Transverse colon (tissue), 4 donors: Measurements from ENCODE around the gene EVI5L.

Source experiments
- EP300 ChIP-seq: sonication (generic); formaldehyde crosslinking; IDR thresholded peaks from one replicate; pipeline ENCODE4 v1.6.1; 2017; ENCODE audit warnings: antibody characterized with exemption, low read depth
- POLR2AphosphoS5 ChIP-seq, 3 donors: sonication (generic); formaldehyde crosslinking; IDR thresholded peaks; one replicate each; pipeline ENCODE4 v1.6.1; 2016; ENCODE audit warnings: antibody characterized with exemption in 3 of 3
- TF ChIP-seq, protein P1 (sequence below), 5 experiments: fragments of 200-600 bp in 3 of 5; fragments of 450-650 bp in 2 of 5; sonication (generic) in 3 of 5; IDR thresholded peaks; 1 replicate in 2 of 5; 2 replicates in 3 of 5; pipeline ENCODE4 v1.5.1; 2016 to 2017; ENCODE audit warnings: antibody characterized with exemption in 5 of 5, inconsistent platforms in 3 of 5, mild to moderate bottlenecking in 2 of 5, moderate library complexity in 1 of 5

DNA sequence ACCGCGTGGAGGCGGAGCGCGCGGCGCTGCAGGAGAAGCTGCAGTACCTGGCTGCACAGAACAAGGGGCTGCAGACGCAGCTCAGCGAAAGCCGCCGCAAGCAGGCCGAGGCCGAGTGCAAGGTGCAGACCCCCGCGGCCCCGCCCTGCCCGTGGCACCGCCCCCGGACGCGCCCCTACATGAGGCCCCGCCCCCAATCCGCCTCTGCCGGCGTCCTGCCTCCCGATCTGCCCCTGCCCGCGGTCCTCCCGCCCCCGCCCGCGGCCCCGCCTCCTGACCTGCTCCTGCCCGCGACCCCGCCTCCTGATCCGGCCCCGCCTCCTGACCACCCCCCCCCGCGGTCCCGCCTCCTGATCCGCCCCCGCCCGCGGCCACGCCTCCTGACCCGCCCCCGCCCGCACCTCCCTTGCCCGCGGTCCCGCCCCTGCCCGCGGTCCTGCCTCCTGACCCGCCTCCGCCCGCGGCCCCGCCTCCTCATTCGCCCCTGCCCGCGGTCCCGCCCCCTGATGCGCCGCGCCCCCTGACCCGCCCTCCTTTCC lies 32.5 kb downstream of the EVI5L start:
- TF ChIP-seq, protein P1, sequence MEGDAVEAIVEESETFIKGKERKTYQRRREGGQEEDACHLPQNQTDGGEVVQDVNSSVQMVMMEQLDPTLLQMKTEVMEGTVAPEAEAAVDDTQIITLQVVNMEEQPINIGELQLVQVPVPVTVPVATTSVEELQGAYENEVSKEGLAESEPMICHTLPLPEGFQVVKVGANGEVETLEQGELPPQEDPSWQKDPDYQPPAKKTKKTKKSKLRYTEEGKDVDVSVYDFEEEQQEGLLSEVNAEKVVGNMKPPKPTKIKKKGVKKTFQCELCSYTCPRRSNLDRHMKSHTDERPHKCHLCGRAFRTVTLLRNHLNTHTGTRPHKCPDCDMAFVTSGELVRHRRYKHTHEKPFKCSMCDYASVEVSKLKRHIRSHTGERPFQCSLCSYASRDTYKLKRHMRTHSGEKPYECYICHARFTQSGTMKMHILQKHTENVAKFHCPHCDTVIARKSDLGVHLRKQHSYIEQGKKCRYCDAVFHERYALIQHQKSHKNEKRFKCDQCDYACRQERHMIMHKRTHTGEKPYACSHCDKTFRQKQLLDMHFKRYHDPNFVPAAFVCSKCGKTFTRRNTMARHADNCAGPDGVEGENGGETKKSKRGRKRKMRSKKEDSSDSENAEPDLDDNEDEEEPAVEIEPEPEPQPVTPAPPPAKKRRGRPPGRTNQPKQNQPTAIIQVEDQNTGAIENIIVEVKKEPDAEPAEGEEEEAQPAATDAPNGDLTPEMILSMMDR (IDR thresholded peaks at IDR 0.05) = no peak
- TF ChIP-seq EP300 (no peak), POLR2AphosphoS5 (IDR thresholded peaks at IDR 0.05) (no peak)
